GM23248 (cell line): ENCODE data around the gene EHD4. TPM values are rescaled to one million over a fixed set of nuclear protein-coding genes. Genes with fewer than 3 reads are reported as not detected.

Source experiments
- DNase-seq: peaks from one replicate; pipeline ENCODE4 v3.0.0-alpha.2; 2015
- H2AFZ ChIP-seq: fragments of 200-600 bp; sonication (generic); 2 replicates; pipeline ENCODE4 v1.6.1; 2016; ENCODE audit warnings: antibody characterized with exemption
- H3F3A ChIP-seq: fragments of 200-600 bp; sonication (generic); 2 replicates; pipeline ENCODE4 v1.6.1; 2016; ENCODE audit warnings: mild to moderate bottlenecking, antibody characterized with exemption, mixed run types; ENCODE audit not compliant: insufficient read depth
- H3K27ac ChIP-seq: fragments of 200-600 bp; sonication (generic); 2 replicates; pipeline ENCODE4 v1.5.1; 2016; ENCODE audit warnings: mild to moderate bottlenecking
- H3K27me3 ChIP-seq: fragments of 200-600 bp; sonication (generic); replicated peaks from 2 replicates; pipeline ENCODE4 v1.6.1; 2016; ENCODE audit warnings: mild to moderate bottlenecking; ENCODE audit not compliant: insufficient read depth
- H3K36me3 ChIP-seq: fragments of 200-600 bp; sonication (generic); 2 replicates; pipeline ENCODE4 v1.6.1; 2016; ENCODE audit warnings: low read depth, mild to moderate bottlenecking
- H3K4me1 ChIP-seq: fragments of 200-600 bp; sonication (generic); 2 replicates; pipeline ENCODE4 v1.6.1; 2016; ENCODE audit warnings: mild to moderate bottlenecking; ENCODE audit not compliant: insufficient read depth
- H3K4me2 ChIP-seq: fragments of 200-600 bp; sonication (generic); one replicate; pipeline ENCODE4 v1.6.1; 2016; ENCODE audit warnings: mild to moderate bottlenecking; ENCODE audit not compliant: unreplicated experiment
- H3K4me3 ChIP-seq: fragments of 200-600 bp; sonication (generic); 2 replicates; pipeline ENCODE4 v1.5.1; 2016; ENCODE audit warnings: mild to moderate bottlenecking
- H3K79me2 ChIP-seq: fragments of 200-600 bp; sonication (generic); 2 replicates; pipeline ENCODE4 v1.6.1; 2016; ENCODE audit warnings: mild to moderate bottlenecking; ENCODE audit not compliant: insufficient read depth
- H3K9ac ChIP-seq: fragments of 200-600 bp; sonication (generic); 2 replicates; pipeline ENCODE4 v1.6.1; 2016; ENCODE audit warnings: mild to moderate bottlenecking
- H3K9me2 ChIP-seq: fragments of 200-600 bp; sonication (generic); 2 replicates; pipeline ENCODE4 v1.6.1; 2016; ENCODE audit warnings: mixed run types, mild to moderate bottlenecking, moderate library complexity; ENCODE audit not compliant: insufficient read depth
- H3K9me3 ChIP-seq: fragments of 200-600 bp; sonication (generic); one replicate; pipeline ENCODE4 v1.6.1; 2017; ENCODE audit warnings: low read depth
- H4K20me1 ChIP-seq: fragments of 200-600 bp; sonication (generic); 2 replicates; pipeline ENCODE4 v1.6.0; 2016; ENCODE audit not compliant: insufficient read depth
- EZH2 ChIP-seq: fragments of 200-600 bp; sonication (generic); IDR thresholded peaks from 2 replicates; pipeline ENCODE4 v1.6.1; 2018; ENCODE audit warnings: antibody characterized with exemption, mild to moderate bottlenecking; ENCODE audit not compliant: insufficient read depth, poor library complexity, severe bottlenecking
- EZH2phosphoT487 ChIP-seq: fragments of 200-600 bp; sonication (generic); IDR thresholded peaks from 2 replicates; pipeline ENCODE4 v1.6.1; 2018; ENCODE audit warnings: antibody characterized with exemption, moderate library complexity, mild to moderate bottlenecking, low read depth; ENCODE audit not compliant: insufficient read depth
- WGBS, 2 experiments: methylation state at CpG; one replicate each; pipeline ENCODE4 v1.1.6; 2015 to 2017; ENCODE audit warnings: low lambda C conversion rate in 2 of 2, low coverage in 1 of 2; ENCODE audit errors: missing lambda C conversion rate in 2 of 2; 5-methylcytosine and 5-hydroxymethylcytosine counted together
- in situ Hi-C: fragments of 300-500 bp; cut with MboI; formaldehyde crosslinking; loops from 2 replicates; pipeline ENCODE4 v1.15.0; 2020
- polyA plus RNA-seq: library from polyadenylated mRNA; unstranded; fragments of >200 nt; fragmentation: Nextera tagmentation; extraction: Ambion mirVana; gene quantifications from 2 replicates; pipeline ENCODE4 v1.2.1, GENCODE V29; 2016
- total RNA-seq: library from RNA; depleted of rRNA; stranded (reverse); fragments of >200 nt; shearing (Covaris generic); gene quantifications from 2 replicates; pipeline ENCODE4 v1.2.3, GENCODE V29; 2014

The EHD4 gene
- total and polyA plus RNA-seq, 2 experiments from 2014 or later = 17.7 to 18.7 TPM

DNA sequence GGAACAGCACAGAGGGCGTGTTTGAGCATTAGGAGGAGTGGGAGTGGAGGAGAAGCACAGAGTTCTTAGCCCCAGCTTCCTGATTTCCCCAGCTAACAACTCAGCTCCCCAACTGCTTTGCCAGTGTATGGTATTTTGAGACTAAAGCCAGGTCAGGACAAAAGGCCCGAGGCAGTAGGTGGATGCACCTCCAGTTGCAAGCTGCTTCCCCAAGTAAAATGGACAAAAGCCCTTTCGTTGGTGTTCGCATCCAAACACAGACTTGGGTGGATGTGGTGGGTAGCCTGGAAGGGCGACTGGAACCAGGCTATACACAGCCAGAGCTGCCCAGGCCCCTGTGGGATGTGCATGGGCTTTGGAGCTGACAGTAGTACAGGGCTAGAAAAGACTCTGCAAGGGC lies 12.3 kb upstream of the EHD4 start:
- TF ChIP-seq EZH2phosphoT487 (no peak), EZH2 (no peak)
- in situ Hi-C loops = no loop called here
- Histone ChIP-seq H3K79me2 (no peaks in the 10 kb centered on the region), H2AFZ (no peak overlapping the region), H3K4me2 (no peak overlapping the region), H3K4me3 (no peak overlapping the region), H3K36me3 (no peaks in the 10 kb centered on the region), H3K4me1 (no peaks in the 10 kb centered on the region), H3F3A (no peaks in the 10 kb centered on the region), H3K9ac (no peak overlapping the region), H3K9me3 (no peaks in the 10 kb centered on the region), H3K9me2 (no peaks in the 10 kb centered on the region), H3K27ac (no peak overlapping the region), H4K20me1 (no peaks in the 10 kb centered on the region), H3K27me3 (peaks cover 5% of the 10 kb centered on the region)
- no peak for DNase-seq
- WGBS, 2 experiments = 76 to 81% methylated on average over 5 of the region's 5 CpGs

DNA sequence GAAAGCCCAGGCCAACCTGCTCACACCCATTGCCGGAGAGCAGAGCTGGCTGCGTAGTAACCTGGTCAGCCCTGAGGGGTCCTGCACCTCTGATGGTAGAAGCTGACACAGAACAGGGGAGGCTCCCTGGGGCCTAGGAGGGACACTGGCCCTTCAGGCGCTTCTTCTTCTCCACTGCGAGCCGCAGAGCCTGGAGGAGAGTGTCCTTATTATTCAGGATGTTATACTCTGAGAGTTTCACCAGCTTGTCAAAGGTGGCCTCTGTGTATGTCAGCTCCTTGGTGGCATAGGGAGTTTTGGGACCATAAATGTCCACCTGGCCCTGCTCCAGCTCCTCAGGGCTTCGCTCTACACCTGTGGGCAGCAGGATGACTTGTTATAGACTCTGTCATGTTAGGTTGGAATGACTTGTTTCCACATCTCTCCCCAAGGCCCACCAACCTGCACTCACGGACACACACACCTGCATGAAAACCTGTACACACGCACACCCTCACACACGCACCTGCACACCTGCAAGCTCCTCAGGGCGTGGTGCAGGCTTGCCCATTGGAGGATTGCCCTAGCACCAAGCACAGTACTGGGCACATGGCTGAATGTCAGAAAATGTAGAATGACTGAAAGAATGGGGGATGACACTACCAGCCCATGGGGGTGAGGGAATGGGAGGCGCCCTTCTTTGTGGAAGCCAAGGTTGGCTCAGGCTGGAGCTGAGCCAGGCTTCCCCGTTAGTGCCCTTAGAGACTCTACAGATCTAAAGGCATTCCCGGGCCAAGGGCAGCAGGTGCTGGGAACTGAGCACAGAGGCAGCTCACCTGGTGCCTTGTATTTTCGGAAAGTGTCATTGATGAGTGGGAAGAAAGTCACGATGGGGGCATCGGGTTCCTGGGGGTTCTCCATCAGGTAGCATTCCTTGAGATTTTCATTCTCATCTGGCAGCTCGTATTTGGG lies 11.5 kb upstream of the EHD4 start:
- no peak overlapping the region for H3K9ac ChIP-seq
- H3F3A ChIP-seq = no peaks in the 10 kb centered on the region
- peaks cover 5% of the 10 kb centered on the region for H3K27me3 ChIP-seq
- no peaks in the 10 kb centered on the region for H3K79me2 ChIP-seq
- H3K9me2 ChIP-seq = no peaks in the 10 kb centered on the region
- DNase-seq = no peak
- no peak overlapping the region for H3K4me2 ChIP-seq
- H3K4me1 ChIP-seq = no peaks in the 10 kb centered on the region
- no peak overlapping the region for H2AFZ ChIP-seq
- 79 to 82% methylated on average over 17 of the region's 17 CpGs for WGBS, 2 experiments
- in situ Hi-C loops = no loop called here
- H4K20me1 ChIP-seq = no peaks in the 10 kb centered on the region
- H3K9me3 ChIP-seq = no peaks in the 10 kb centered on the region
- H3K36me3 ChIP-seq = no peaks in the 10 kb centered on the region
- no peak overlapping the region for H3K27ac ChIP-seq
- H3K4me3 ChIP-seq = no peak overlapping the region
- TF ChIP-seq EZH2 (no peak), EZH2phosphoT487 (no peak)

DNA sequence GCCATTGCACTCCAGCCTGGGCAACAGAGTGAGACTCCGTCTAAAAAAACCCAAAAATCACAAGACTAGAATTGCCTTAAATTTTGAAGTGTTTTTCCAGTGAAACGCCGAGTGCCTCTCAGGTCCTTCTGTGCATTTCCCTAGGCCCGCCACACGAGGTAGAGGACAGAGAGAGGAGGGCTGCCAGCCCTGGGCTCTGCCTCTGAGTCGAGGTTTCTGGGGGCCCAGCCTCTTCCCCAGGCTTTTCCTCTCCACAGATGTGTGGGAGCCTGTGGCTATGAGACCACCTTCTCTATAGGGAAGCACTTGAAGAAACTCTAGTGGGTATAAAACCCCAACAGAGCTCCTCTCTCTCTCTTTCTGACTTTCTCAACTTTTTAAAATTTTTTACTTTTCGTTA lies 10.9 kb upstream of the EHD4 start:
- no peak overlapping the region for H3K27ac ChIP-seq
- no peak overlapping the region for H3K4me3 ChIP-seq
- H4K20me1 ChIP-seq = no peaks in the 10 kb centered on the region
- no peaks in the 10 kb centered on the region for H3K36me3 ChIP-seq
- no peak overlapping the region for H2AFZ ChIP-seq
- TF ChIP-seq EZH2 (no peak), EZH2phosphoT487 (no peak)
- DNase-seq = no peak
- in situ Hi-C loops = no loop called here
- H3K4me2 ChIP-seq = no peak overlapping the region
- H3K9me3 ChIP-seq = no peaks in the 10 kb centered on the region
- H3K9ac ChIP-seq = no peak overlapping the region
- WGBS, 2 experiments = 89 to 90% methylated on average over 7 of the region's 7 CpGs
- no peaks in the 10 kb centered on the region for H3K4me1 ChIP-seq
- no peaks in the 10 kb centered on the region for H3K79me2 ChIP-seq
- no peaks in the 10 kb centered on the region for H3F3A ChIP-seq
- peaks cover under 1% of the 10 kb centered on the region; the same call in 1 of the 2 replicates for H3K27me3 ChIP-seq
- H3K9me2 ChIP-seq = no peaks in the 10 kb centered on the region

DNA sequence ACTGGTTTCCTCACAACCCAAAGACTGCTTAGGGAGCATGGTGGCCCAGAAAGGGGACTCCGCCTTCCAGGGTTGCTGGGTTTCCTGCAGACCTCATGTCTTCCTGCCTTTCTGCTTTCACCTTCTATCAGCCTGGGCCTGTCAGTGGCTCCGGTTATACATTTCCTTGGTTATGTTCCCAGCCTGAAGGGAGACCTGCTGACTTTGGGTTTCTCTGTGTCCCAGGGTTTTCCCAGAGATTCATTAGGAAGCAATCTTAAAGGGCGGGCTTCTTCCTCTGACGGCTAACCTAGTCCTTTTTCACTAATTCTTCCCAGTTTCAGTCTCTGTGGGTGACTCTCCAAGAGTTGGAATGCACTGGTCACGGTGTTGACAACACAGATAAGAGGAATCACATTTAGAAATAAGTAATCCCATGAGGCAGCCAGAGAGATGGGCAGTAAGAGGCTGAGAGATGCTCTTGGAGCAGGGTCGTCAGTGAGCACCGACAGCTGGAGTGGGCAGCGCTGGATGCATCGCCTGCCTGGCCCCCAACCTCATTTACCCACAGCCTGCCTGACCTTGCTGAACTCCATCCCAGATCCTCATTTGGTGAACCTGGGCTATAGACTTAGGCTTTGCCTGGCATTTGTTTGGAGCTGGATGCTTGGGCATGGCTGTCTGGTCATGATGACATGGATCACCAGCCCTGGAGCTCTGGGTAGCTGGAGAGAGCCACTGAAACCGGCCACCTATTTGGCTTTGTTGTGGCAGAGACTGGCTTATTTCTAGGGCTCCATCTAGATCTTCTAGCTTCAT lies 10.0 kb upstream of the EHD4 start:
- Histone ChIP-seq H3K9ac (no peak overlapping the region), H3K27ac (no peak overlapping the region), H4K20me1 (no peaks in the 10 kb centered on the region), H3K4me3 (no peak overlapping the region), H3F3A (no peaks in the 10 kb centered on the region), H3K4me2 (no peak overlapping the region), H3K9me3 (no peaks in the 10 kb centered on the region), H2AFZ (no peak overlapping the region), H3K4me1 (no peaks in the 10 kb centered on the region), H3K9me2 (no peaks in the 10 kb centered on the region), H3K36me3 (no peaks in the 10 kb centered on the region), H3K79me2 (no peaks in the 10 kb centered on the region), H3K27me3 (no peaks in the 10 kb centered on the region)
- no peak for DNase-seq
- in situ Hi-C loops = no loop called here
- 87 to 90% methylated on average over 10 of the region's 10 CpGs for WGBS, 2 experiments
- TF ChIP-seq EZH2phosphoT487 (no peak), EZH2 (no peak)
